Esophagus muscularis mucosa (tissue), 4 donors: ENCODE data around the gene NR4A3. TPM values are rescaled to one million over a fixed set of nuclear protein-coding genes. Genes with fewer than 3 reads are reported as not detected.

ENCODE experiments used
- DNase-seq: peaks from one replicate; pipeline ENCODE4 v3.0.0-alpha.2; 2017; ENCODE audit errors: extremely low spot score
- H3K27ac ChIP-seq, 4 donors: fragments of 200-600 bp; sonication (generic); replicated peaks in 1 of 4; 1 replicate in 3 of 4; 2 replicates in 1 of 4; pipeline ENCODE4 v1.5.1; 2016 to 2019; ENCODE audit warnings: mild to moderate bottlenecking in 1 of 4
- H3K27me3 ChIP-seq, 4 donors: fragments of 200-600 bp; sonication (generic); one replicate each; pipeline versions ENCODE4 v1.5.1 to v1.6.0; 2016 to 2019
- H3K36me3 ChIP-seq, 4 donors: fragments of 200-600 bp; sonication (generic); one replicate each; pipeline ENCODE4 v1.5.1; 2016 to 2019
- H3K4me1 ChIP-seq, 4 donors: fragments of 200-600 bp; sonication (generic); one replicate each; pipeline ENCODE4 v1.5.1; 2016 to 2019
- H3K4me3 ChIP-seq, 4 donors: fragments of 200-600 bp; sonication (generic); 1 replicate in 2 of 4; 2 replicates in 2 of 4; pipeline ENCODE4 v1.5.1; 2016 to 2019; ENCODE audit warnings: mild to moderate bottlenecking in 4 of 4, moderate library complexity in 1 of 4
- H3K9me3 ChIP-seq, 4 donors: fragments of 200-600 bp; sonication (generic); 1 replicate in 3 of 4; 2 replicates in 1 of 4; pipeline ENCODE4 v1.5.1; 2016 to 2019
- EP300 ChIP-seq: sonication (generic); formaldehyde crosslinking; IDR thresholded peaks from one replicate; pipeline ENCODE4 v1.6.1; 2017; ENCODE audit warnings: antibody characterized with exemption
- POLR2A ChIP-seq: fragments of 450-650 bp; IDR thresholded peaks from one replicate; pipeline ENCODE4 v1.6.1; 2017; ENCODE audit warnings: antibody characterized with exemption, moderate library complexity, mild to moderate bottlenecking, low read depth
- POLR2AphosphoS5 ChIP-seq, 2 donors: sonication (generic); formaldehyde crosslinking; IDR thresholded peaks; one replicate each; pipeline ENCODE4 v1.6.1; 2017; ENCODE audit warnings: antibody characterized with exemption in 2 of 2
- WGBS: methylation state at CpG from one replicate; pipeline ENCODE4 v1.1.5; 2018; 5-methylcytosine and 5-hydroxymethylcytosine counted together
- intact Hi-C: fragments of 100-400 bp; cut with DNase I; formaldehyde crosslinking; loops from one replicate; pipeline ENCODE4 v1.15.1; 2023
- total RNA-seq, 4 donors: library from RNA; depleted of rRNA; stranded (reverse); fragments of >200 nt; gene quantifications; one replicate each; pipeline versions ENCODE4 v1.1.0 to v1.2.1, GENCODE V29; 2016
- TF ChIP-seq, protein P1 (sequence below), 3 experiments: fragments of 200-600 bp in 2 of 3; fragments of 450-650 bp in 1 of 3; sonication (generic) in 2 of 3; IDR thresholded peaks; one replicate each; pipeline ENCODE4 v1.5.1; 2017 to 2019; ENCODE audit warnings: antibody characterized with exemption in 3 of 3, mild to moderate bottlenecking in 2 of 3, moderate library complexity in 1 of 3

The NR4A3 gene
- total RNA-seq, 4 donors from 2014 or later = 1.2 to 17.4 (median 1.9) TPM

DNA sequence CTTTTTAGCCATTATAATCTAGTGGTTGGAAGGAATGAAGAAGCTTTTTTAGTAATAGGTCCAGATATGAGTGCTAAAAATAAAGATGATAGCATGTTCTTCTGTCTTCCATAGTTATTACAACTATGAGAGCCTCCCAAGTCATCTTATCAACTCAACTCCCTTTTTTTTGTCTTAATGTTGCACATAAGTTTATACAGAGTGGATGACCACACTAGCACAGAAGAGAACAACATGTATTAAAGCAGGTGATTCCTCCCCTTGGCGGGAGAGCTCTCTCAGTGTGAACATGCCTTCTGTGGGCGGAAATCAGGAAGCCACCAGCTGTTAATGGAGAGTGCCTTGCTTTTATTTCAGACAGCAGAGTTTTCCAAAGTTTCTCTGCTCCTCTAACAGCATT is 44.7 kb downstream of the NR4A3 start:
- H3K9me3 ChIP-seq = no peaks in the 10 kb centered on the region
- H3K27ac ChIP-seq = no peak overlapping the region
- 76% methylated on average over 2 of the region's 2 CpGs for WGBS
- H3K36me3 ChIP-seq = peaks cover 0 to 11% (median 0%) of the 10 kb centered on the region in 4 donors
- H3K4me3 ChIP-seq = no peak overlapping the region
- no peaks in the 10 kb centered on the region for H3K4me1 ChIP-seq
- no peaks in the 10 kb centered on the region for H3K27me3 ChIP-seq
- TF ChIP-seq EP300 (no peak), POLR2AphosphoS5 (IDR thresholded peaks at IDR 0.05) (no peak), POLR2A (no peak)
- TF ChIP-seq, protein P1, sequence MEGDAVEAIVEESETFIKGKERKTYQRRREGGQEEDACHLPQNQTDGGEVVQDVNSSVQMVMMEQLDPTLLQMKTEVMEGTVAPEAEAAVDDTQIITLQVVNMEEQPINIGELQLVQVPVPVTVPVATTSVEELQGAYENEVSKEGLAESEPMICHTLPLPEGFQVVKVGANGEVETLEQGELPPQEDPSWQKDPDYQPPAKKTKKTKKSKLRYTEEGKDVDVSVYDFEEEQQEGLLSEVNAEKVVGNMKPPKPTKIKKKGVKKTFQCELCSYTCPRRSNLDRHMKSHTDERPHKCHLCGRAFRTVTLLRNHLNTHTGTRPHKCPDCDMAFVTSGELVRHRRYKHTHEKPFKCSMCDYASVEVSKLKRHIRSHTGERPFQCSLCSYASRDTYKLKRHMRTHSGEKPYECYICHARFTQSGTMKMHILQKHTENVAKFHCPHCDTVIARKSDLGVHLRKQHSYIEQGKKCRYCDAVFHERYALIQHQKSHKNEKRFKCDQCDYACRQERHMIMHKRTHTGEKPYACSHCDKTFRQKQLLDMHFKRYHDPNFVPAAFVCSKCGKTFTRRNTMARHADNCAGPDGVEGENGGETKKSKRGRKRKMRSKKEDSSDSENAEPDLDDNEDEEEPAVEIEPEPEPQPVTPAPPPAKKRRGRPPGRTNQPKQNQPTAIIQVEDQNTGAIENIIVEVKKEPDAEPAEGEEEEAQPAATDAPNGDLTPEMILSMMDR (IDR thresholded peaks at IDR 0.05) = no peak
- DNase-seq = no peak
- intact Hi-C loops = no loop called here

DNA sequence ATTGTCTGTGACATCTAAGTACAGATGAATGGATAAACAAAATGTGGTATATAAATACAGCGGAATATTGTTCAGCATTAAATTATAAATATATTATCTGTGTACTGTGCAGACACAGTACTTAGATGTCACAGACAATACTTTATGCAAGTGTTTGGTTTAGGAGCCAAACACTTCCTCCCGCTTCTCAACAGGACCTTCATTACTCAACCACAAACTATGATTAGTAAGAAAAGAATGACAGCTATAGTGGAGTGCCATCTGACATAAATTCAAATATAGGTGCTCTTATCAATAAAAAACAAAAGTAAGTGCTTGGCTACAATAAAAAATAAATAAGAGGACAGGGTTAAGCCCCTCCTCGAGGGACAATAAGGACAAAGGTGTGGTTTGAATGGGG is 45.9 kb downstream of the NR4A3 start:
- H3K27me3 ChIP-seq = no peaks in the 10 kb centered on the region
- H3K4me3 ChIP-seq = no peak overlapping the region
- WGBS = 60% methylated on average over 3 of the region's 3 CpGs
- H3K36me3 ChIP-seq = peaks cover 0 to 11% (median 0%) of the 10 kb centered on the region in 4 donors
- TF ChIP-seq EP300 = no peak
- TF ChIP-seq, protein P1 (IDR thresholded peaks at IDR 0.05) = no peak
- intact Hi-C loops = no loop called here
- H3K4me1 ChIP-seq = no peaks in the 10 kb centered on the region
- H3K27ac ChIP-seq = no peak overlapping the region
- H3K9me3 ChIP-seq = no peaks in the 10 kb centered on the region
- no peak for DNase-seq

DNA sequence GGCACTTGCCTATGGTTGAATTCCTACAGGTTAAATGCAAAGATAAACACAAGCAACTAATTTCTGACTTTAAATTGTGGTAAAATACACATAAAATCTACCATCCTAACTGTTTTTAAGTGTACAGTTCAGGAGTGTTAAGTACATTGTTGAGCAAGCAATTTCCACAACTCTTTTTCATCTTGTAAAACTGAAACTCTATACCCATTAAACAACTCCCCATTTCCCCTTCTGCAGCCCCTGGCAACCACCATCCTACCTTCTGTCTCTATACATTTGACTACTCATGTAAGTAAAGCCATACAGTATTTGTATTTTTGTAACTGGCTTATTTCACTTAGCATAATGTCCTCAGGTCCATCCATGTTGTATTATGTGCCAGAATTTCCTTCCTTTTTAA is 46.3 kb downstream of the NR4A3 start:
- H3K36me3 ChIP-seq = peaks cover 0 to 11% (median 0%) of the 10 kb centered on the region in 4 donors
- intact Hi-C loops = no loop called here
- TF ChIP-seq, protein P1 (IDR thresholded peaks at IDR 0.05) = no peak
- H3K27me3 ChIP-seq = no peaks in the 10 kb centered on the region
- no peak overlapping the region for H3K4me3 ChIP-seq
- no peaks in the 10 kb centered on the region for H3K9me3 ChIP-seq
- no peak overlapping the region for H3K27ac ChIP-seq
- H3K4me1 ChIP-seq = no peaks in the 10 kb centered on the region
- DNase-seq = no peak

DNA sequence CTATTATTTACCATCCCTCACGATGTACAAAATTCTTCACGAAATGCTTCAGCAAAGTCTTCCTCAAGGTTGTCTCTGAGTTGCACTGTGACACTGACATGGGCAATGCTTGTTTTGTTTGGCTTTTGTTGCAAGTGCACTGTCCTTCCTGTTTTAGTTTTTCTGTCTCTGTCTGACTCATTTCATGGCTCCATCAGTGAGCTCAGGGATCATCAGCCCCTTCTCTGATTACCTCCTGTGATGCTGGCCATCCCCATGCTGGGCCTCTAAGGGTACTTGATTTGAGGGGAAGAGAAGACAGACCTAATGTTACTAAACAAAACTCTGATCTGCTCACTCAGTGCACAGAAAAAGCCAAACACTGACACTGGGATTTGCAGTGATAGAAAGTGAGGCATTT is 47.2 kb downstream of the NR4A3 start:
- TF ChIP-seq POLR2AphosphoS5 (IDR thresholded peaks at IDR 0.05) = no peak
- TF ChIP-seq, protein P1 (IDR thresholded peaks at IDR 0.05) = no peak
- no peak for TF ChIP-seq EP300
- TF ChIP-seq POLR2A = no peak
- no peak overlapping the region for H3K27ac ChIP-seq
- no peaks in the 10 kb centered on the region for H3K27me3 ChIP-seq
- H3K36me3 ChIP-seq = peaks cover 0 to 7% (median 0%) of the 10 kb centered on the region in 4 donors
- H3K4me3 ChIP-seq = no peak overlapping the region
- intact Hi-C loops = no loop called here
- H3K9me3 ChIP-seq = no peaks in the 10 kb centered on the region
- H3K4me1 ChIP-seq = no peaks in the 10 kb centered on the region
- WGBS = 88% methylated on average over 2 of the region's 2 CpGs
- DNase-seq = no peak

DNA sequence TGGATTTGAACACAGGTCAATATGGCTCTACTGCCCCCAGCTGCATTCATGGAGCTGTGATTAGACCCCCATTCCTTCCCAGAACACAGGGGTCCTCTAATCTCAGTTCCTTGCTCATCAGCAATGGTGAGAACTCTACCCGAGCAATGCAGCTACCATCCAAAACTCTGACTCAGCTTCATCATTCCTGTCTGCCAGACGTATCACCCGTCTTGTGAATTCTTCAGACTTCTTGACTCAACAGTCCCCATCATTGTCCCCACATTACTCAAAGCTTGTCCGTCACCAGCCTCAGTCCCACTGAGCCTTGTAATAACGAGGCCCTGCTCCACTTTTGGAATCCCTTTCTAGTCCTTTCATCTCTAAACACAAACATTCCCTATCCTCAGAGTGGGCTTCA is 48.4 kb downstream of the NR4A3 start:
- no peaks in the 10 kb centered on the region for H3K9me3 ChIP-seq

More for the DNA sequence above, 48.4 kb downstream of the NR4A3 start:
- DNase-seq = no peak
- Histone ChIP-seq H3K27ac (no peak overlapping the region), H3K4me3 (no peak overlapping the region), H3K27me3 (no peaks in the 10 kb centered on the region), H3K4me1 (no peaks in the 10 kb centered on the region), H3K36me3 (no peaks in the 10 kb centered on the region)
- 73% methylated on average over 5 of the region's 5 CpGs for WGBS
- no peak for TF ChIP-seq POLR2AphosphoS5 (IDR thresholded peaks at IDR 0.05)
- TF ChIP-seq POLR2A = no peak
- TF ChIP-seq, protein P1 (IDR thresholded peaks at IDR 0.05) = no peak
- TF ChIP-seq EP300 = no peak
- intact Hi-C loops = no loop called here
